ENCODE data around the gene ATP10B.

ATP10B gene

DNA sequence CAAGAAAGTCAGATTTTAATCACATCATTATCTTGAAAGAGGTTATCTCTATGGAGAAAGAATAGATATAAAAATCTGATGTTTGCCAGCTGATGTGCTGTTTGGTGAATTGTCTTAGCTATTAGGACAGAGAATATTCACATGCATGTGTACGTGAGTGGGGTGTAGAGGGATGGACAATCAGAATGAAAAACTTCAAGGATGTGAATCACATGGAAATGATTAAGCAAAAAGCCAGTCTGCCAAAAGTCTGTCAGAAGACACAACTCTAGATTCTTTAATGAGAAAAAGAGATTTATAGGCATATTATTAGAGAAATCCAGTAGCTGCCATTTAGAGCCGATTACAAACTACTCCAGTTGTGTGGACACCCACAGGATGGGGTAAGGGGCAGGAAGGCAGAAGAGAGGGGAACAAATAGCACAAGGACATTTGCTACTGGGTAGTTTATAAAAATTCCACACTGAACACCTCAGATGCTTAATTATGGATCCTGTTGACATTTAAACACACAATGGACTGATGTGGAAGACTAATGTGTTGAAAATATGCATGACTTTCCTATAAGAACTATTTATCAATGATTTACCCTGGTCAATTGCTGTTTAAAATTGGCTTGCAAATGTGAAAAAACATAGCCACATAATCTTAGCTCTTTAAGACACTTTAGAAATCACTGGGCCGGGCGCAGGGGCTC, 302.9 kb downstream of the ATP10B start:
- DNase-seq (ENCODE audit: low read depth), result no peak

DNA sequence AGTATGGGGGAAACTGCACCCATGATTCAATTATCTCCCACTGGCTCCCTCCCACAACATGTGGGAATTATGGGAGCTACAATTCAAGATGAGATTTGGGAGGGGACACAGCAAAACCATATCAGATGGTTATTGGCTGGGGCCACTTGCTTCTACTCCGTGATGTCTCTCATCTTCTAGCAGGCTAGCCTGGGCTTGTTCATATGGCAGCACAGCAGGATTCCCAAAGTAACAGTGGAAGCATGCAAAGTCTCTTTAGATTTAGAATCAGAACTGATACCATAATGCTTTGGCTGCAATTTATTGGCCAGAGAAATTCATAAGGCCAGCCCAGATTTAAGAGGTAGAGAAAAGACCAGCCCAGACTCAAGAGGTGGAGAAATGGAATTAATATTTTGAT, 304.1 kb downstream of the ATP10B start:
- DNase-seq (ENCODE audit: low read depth), result no peak

GRCh38 chr5:160547061-160547460, 304.9 kb downstream of the ATP10B start:
- DNase-seq (ENCODE audit: low read depth), result no peak

DNA sequence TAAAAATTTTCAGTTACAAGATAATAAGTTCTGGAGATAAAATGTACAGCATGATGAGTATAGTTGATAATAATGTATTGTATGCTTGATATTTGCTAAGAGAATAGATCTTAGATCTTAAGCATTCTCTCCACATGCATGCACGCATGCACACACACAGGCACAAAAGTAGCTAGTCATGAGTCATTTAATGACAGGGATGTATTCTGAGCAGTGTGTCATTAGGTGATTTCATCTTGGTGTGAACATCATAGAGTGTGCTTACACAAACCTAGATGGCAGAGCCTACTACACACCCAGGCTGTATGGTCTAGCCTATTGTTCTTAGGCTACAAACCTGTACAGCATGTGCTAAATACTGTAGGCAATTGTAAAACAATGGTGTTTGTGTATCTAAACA, 306.2 kb downstream of the ATP10B start:
- no peak for DNase-seq (ENCODE audit: low read depth)

DNA sequence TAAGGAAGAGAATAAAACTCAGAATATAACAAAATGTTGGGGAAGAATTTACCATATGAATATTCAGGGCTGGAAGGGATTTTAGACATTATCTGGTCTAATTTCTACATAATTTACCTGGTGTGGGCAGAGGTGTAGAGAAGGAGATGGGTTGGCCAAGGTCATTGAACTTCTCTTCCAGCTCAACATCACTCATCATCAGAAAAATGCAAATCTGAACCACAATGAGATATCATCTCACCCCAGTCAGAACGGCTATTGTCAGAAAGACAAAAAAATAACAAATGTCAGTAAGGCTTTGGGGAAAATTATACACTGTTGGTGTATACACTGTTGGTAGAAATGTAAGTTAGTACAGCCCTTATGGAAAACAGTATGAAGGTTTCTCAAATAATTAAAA, 308.6 kb downstream of the ATP10B start:
- DNase-seq (ENCODE audit: low read depth), result no peak

DNA sequence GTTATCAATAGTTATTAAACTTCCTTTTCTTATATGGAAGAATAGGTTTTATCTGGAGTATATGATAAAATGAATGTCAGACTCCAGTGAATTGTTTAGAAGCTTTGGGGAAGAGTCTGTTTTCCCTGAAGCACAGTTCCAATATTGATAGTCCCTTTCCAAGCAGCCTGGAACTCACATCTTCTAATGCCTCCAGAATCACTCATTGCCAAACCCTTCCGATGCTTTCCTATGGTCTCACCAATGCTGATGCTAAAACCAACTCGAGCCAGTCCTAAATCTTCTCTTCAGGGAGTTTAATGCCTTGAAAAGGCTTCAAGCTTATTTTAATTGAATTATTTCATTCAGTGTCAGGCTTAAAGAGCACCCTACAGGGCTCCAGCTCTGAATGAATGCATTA, 309.2 kb downstream of the ATP10B start:
- DNase-seq (ENCODE audit: low read depth), result no peak

DNA sequence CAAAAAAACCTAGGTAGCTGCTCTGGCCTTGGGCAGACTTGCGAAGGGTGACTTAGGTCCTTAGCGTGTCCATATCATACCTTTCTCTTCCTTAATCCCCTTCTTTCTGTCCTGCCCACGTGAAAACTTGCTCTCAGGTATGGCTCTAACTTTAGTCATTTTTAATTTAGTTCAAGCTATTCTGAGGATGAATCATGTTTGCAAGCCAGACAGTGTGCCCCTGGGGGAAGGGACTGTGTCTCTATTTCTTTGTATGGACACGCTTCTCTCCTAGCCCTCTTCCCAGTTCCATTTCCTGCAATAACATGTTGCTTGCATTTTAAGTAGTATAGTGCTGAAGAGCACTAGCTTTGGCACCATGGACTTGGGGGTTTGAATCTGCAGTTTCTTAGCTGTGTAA, 309.7 kb downstream of the ATP10B start:
- DNase-seq (ENCODE audit: low read depth), result no peak

DNA sequence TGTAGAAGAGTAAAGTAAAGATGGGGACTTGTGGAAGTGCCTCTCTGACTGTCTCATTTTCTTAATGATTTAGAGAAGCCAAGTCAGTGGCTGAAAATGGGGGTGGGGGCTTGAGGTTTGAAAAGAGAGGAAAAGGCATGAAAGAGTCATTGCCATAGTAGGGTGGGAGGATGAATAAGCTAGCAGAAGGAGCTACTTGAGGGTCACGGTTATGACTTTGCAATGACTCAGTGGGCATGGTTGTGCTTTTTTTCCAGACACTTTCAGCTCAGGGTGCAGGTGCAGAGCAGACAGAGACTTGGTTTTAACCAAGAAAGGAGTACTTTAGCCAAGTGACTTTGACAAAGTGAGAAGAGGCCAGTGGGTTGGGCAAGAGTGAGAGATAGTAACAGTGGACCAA, 312.6 kb downstream of the ATP10B start:
- DNase-seq (ENCODE audit: low read depth), result no peak

GRCh38 chr5:160537940-160538339, 314.1 kb downstream of the ATP10B start:
- DNase-seq (ENCODE audit: low read depth), result no peak

DNA sequence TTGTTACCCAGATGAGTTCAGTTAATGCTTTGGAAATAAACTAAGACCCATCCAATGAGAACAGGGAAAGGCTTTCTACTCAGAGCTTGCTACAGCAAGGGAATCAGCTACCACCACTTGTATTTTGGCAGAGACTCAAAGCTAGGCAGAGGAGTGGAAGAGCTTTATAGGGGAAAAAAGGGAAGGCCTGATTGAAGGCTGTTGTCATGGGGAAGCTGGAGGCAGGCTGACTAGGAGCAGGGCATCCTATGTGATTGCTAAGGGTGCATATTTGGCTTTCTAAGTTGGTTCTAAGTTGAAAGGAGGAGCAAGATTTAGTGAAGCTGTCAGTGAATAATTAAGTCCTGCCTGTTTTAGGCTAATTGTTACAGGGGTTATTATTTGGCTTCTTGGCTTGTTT, 314.9 kb downstream of the ATP10B start:
- DNase-seq (ENCODE audit: low read depth), result no peak

- DNase-seq (ENCODE audit: low read depth), result no peak
Observed at GRCh38 chr5:160534914-160535313, 317.1 kb downstream of the ATP10B start.

GRCh38 chr5:160534125-160534524, 317.9 kb downstream of the ATP10B start:
- DNase-seq (ENCODE audit: low read depth), result no peak

- DNase-seq (ENCODE audit: low read depth), result no peak
Observed at GRCh38 chr5:160525471-160526261, 326.3 kb downstream of the ATP10B start.

GRCh38 chr5:160524827-160525226, 327.2 kb downstream of the ATP10B start:
- DNase-seq (ENCODE audit: low read depth), result no peak

DNA sequence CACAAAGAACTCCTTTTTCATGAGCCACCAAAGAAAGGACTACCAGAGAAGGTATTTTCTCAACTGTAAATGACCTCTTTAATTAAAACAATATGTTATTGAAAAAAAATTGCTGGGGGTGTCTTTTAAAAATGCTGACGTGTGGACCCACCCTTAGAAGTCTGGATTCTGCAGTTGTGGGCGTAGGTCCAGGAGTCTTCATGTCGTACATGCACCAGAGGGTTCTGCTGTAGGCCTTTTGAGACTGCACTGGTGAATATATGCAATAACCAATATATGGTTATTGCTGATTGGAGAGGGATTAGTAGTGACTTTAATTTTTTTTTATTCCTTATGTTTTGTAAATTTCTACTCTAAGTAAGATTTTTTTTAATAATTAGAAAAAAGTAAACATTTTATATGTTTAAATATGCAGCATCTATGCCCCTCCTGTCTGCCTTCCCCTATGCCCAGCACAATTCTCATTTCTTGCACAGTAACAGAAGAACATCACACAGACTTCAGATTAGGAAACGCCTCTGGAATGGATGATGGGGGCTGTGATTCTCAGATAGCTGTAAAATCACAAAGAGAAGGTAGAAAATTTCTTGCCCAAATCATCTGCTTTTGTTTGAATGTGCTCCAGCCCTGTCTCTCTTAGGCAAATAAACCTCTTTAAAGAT, 328.4 kb downstream of the ATP10B start:
- no peak for DNase-seq (ENCODE audit: low read depth)

DNA sequence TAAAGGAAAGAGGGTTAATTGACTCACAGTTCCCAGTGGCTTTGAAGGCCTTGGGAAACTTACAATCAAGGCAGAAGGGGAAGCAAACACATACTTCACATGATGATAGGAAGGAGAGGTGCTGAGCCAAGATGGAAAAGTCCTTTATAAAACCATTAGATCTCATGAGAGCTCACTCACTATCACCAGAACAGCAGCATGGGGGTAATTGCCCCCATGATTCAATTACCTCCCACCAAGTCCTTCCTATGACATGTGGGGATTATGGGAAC, 330.7 kb downstream of the ATP10B start:
- DNase-seq (ENCODE audit: low read depth), result no peak

DNA sequence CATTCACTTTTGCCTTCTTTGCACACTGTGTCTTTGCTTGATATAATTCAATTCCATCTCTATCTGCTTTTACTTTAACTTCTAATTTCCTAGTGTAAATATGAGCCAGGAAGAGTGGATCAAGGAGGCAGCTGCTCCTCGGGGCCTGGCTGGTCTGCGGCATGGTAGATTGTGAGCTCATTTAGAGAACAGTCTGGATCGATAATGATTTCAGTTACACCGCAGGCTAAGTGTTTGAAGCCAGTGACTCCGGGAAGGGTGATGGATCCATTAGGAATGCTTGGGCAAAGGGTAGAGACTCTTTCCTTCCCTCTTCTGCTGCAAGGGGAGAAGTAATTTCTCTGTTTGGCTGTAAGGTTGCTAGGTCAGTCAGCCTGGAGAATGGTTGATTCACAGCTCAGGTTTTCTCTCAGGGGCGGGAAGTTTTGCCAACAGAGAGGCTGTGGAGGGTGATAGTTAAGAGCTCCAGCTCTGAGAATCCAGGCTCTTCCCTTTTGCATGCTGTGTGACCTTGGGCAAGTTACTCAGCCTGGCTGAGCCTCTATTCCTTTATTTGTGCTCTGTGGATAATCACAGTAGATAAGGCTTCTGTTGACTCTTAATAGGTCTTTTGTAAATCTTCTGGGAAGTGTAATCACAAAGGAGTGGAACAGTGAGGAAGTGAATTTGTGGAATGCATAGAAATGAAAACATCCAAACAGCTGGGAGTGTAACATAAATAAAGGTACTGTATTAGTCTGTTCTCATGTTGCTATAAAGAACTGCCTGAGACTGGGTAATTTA, 331.2 kb downstream of the ATP10B start:
- DNase-seq (ENCODE audit: low read depth), result no peak

GRCh38 chr5:160516696-160517530, 335.1 kb downstream of the ATP10B start:
- DNase-seq (ENCODE audit: low read depth), result no peak

DNA sequence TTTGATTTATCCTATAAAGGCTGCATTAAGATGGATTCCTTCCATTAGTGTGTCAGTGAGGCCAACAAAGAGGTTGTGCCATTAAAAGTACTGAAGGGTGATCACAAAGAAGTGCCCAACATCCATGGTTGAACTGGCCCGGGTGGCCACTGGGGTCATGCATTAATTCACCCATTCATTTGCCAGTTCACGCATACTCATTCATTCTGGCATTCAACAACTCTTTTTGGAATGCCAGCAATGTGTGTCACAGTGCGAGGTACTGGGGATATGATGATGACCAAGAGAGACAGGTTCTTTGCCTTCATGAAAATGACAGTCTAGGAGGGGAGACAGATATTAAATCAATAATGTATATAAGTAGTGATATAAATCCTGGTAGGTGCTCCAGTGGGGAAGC, 337.1 kb downstream of the ATP10B start:
- DNase-seq (ENCODE audit: low read depth), result no peak

- DNase-seq (ENCODE audit: low read depth), result no peak
Observed at GRCh38 chr5:160514191-160514590, 337.8 kb downstream of the ATP10B start.

DNA sequence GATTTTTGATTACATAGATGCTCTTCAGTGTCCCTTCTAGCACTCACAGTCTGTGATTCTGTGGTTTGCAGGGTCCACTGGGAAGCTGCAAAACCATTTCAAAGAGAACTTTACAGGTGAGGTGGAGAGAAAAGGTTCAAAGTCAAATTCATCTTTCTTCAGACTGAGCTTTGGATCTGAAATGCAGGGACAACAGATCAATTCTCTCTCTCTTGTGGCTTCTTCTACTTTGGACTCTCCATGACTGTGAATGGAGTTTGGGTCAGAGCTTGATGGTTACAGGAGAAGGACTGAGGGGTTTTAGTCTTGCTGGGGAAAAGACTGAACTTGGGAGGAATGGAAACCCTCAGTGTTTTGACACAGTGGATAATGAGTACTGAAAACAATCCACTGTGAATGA, 338.5 kb downstream of the ATP10B start:
- DNase-seq (ENCODE audit: low read depth), result no peak

Data from stimulated activated CD8-positive, alpha-beta memory T cell treated with anti-CD3 and anti-CD28 coated beads, Interleukin-12 subunit alpha, Interleukin-12 subunit beta, amount 100 ng/mL, for 1 hour (primary cell).